ENCODE data around the gene PARD3B.

The PARD3B gene

DNA sequence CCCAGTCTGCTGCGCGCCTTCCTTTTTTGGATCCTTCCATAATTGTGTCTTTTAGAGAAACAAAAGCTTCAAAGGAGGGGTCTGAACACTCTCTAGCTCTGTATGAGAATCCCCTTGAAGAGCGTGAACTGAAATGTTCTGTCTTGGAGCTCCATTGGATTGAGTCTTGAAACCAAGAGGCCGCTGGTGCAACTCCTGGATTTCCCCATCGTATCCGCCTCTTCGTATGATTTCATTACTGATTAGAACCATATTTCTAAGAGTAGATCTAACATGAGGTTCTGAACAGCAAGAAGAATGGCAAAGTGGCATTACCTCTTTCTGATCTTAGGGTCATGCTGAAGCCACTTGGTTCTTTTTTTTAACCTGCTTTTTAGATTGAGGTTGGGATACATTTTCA, 1105.7 kb downstream of the PARD3B start:
- no peak for TF ChIP-seq CTCF (IDR thresholded peaks at IDR 0.05; ENCODE audit: extremely low read depth, missing control alignments)

GRCh38 chr2:205651719-205652118, 1106.4 kb downstream of the PARD3B start:
- no peak for TF ChIP-seq CTCF (IDR thresholded peaks at IDR 0.05; ENCODE audit: extremely low read depth, missing control alignments)
- no peak for DNase-seq (ENCODE audit: low spot score)

More for the DNA sequence above, 1105.7 kb downstream of the PARD3B start:
- no peak for DNase-seq (ENCODE audit: low spot score)

- no peak for TF ChIP-seq CTCF (IDR thresholded peaks at IDR 0.05; ENCODE audit: extremely low read depth, missing control alignments)
- DNase-seq (ENCODE audit: low spot score) = no peak
These were observed 1109.8 kb downstream of the PARD3B start for GRCh38 chr2:205654878-205655605.

- no peak for DNase-seq (ENCODE audit: low spot score)
- TF ChIP-seq CTCF (IDR thresholded peaks at IDR 0.05; ENCODE audit: extremely low read depth, missing control alignments) = no peak
These were observed 1110.6 kb downstream of the PARD3B start for GRCh38 chr2:205655779-205656456.

DNA sequence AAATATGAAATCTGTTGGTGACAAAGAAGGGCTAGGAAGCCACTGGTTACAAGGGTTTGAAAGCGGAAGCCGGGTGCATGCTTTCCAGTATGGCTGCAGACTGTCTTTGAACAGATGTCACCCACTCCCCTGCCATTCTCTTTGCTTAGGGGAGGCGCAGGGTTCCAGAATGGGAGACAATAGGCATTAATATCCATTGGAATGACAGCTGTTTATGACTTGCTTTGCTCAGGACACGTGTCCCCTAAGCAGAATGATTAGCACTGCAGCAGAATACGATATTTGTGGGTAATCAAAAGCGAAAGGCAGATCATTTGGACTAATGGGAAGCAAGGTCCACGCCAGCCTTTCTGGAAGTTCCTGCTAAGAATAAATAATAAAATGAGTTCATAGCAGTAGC, 1111.2 kb downstream of the PARD3B start:
- no peak for TF ChIP-seq CTCF (IDR thresholded peaks at IDR 0.05; ENCODE audit: extremely low read depth, missing control alignments)
- no peak for DNase-seq (ENCODE audit: low spot score)

GRCh38 chr2:205656941-205657340, 1111.7 kb downstream of the PARD3B start:
- no peak for DNase-seq (ENCODE audit: low spot score)
- no peak for TF ChIP-seq CTCF (IDR thresholded peaks at IDR 0.05; ENCODE audit: extremely low read depth, missing control alignments)

DNA sequence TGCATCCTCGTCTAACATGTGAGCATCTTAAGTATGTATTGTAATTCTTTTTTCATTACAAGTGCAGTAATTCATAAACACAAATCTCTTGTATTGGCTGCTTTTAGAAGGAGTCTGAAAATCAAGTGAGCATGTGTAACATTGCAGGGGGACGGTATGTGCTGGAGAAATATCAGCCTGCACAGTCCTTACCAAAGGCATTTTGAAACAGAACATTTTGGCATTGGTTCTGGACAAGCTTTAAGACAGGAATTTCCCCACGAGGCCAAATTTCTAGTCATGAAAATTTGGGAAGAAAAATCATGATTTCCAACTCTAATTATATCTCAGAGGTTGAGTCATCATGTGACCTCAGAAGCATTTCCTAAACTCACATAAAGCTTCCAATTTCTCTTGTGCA, 1112.3 kb downstream of the PARD3B start:
- DNase-seq (ENCODE audit: low spot score) = no peak
- no peak for TF ChIP-seq CTCF (IDR thresholded peaks at IDR 0.05; ENCODE audit: extremely low read depth, missing control alignments)
